IMR-90 (cell line): ENCODE measurements around the gene AGAP1. TPM values are rescaled to one million over a fixed set of nuclear protein-coding genes. Genes with fewer than 3 reads are reported as not detected.

ENCODE experiments used
- ATAC-seq: fragments of 200-7000 bp; cut with Tn5 transposase; 2 replicates; pipeline ENCODE4 v1.9.1; 2020; ENCODE audit warnings: low read depth, mild to moderate bottlenecking, moderate library complexity
- BruUV-seq: library from RNA; stranded (reverse); fragments of 400-500 nt; replicated peaks from 2 replicates; lab custom pipeline; 2021; lab: Mats Ljungman, UMichigan
- CTCF ChIA-PET: fragments of 300-600 bp; formaldehyde crosslinking; extraction: SDS; loops from one replicate; lab custom pipeline; 2021; ENCODE audit warnings: antibody characterized with exemption; lab: Yijun Ruan, JAX
- POLR2A ChIA-PET: fragments of 300-600 bp; sonication (Branson Sonifier 250); formaldehyde crosslinking; loops from one replicate; lab custom pipeline; 2022; ENCODE audit warnings: antibody characterized with exemption; ENCODE audit not compliant: unreplicated experiment; lab: Charles Lee
- DNase-seq: peaks from one replicate; pipeline ENCODE4 v3.0.0; 2013
- H2AFZ ChIP-seq: replicated peaks from 2 replicates; pipeline ENCODE3; 2013; ENCODE audit warnings: low read length, mild to moderate bottlenecking; ENCODE audit not compliant: poor library complexity
- H2AK5ac ChIP-seq: 2 replicates; pipeline ENCODE4 v1.6.1; 2013; ENCODE audit warnings: low read depth, low read length, inconsistent platforms
- H2AK9ac ChIP-seq: replicated peaks from 2 replicates; pipeline ENCODE3; 2013; ENCODE audit warnings: mild to moderate bottlenecking, low read depth, low read length, moderate library complexity; ENCODE audit not compliant: poor library complexity
- H2BK120ac ChIP-seq: 2 replicates; pipeline ENCODE4 v1.6.1; 2013; ENCODE audit warnings: low read depth, low read length, inconsistent platforms
- H2BK15ac ChIP-seq: 3 replicates; pipeline ENCODE4 v1.6.1; 2013; ENCODE audit warnings: low read depth, low read length, inconsistent platforms
- H2BK20ac ChIP-seq: 2 replicates; pipeline ENCODE4 v1.6.1; 2013; ENCODE audit warnings: low read depth, mild to moderate bottlenecking, inconsistent platforms, low read length, moderate library complexity
- H2BK5ac ChIP-seq: 2 replicates; pipeline ENCODE4 v1.6.1; 2013; ENCODE audit warnings: mild to moderate bottlenecking, low read depth, low read length, inconsistent platforms; ENCODE audit not compliant: poor library complexity, severe bottlenecking
- H3K14ac ChIP-seq: replicated peaks from 2 replicates; pipeline ENCODE4 v1.6.1; 2013; ENCODE audit warnings: low read depth, low read length, inconsistent platforms
- H3K18ac ChIP-seq: 2 replicates; pipeline ENCODE4 v1.6.1; 2013; ENCODE audit warnings: low read depth, low read length, control low read depth
- H3K23ac ChIP-seq: 2 replicates; pipeline ENCODE4 v1.6.1; 2013; ENCODE audit warnings: low read depth, low read length, inconsistent platforms
- H3K27ac ChIP-seq: 2 replicates; pipeline ENCODE4 v1.5.1; 2013; ENCODE audit warnings: mild to moderate bottlenecking, control low read depth, low read length; ENCODE audit not compliant: insufficient read depth
- H3K27me3 ChIP-seq: 2 replicates; pipeline ENCODE4 v1.6.1; 2013; ENCODE audit warnings: low read length; ENCODE audit not compliant: control insufficient read depth, insufficient read depth
- H3K36me3 ChIP-seq: 2 replicates; pipeline ENCODE4 v1.6.1; 2013; ENCODE audit warnings: low read length, mixed read lengths; ENCODE audit not compliant: control insufficient read depth, insufficient read depth
- H3K4ac ChIP-seq: 2 replicates; pipeline ENCODE4 v1.6.1; 2013; ENCODE audit warnings: low read depth, low read length, inconsistent platforms
- H3K4me1 ChIP-seq: 2 replicates; pipeline ENCODE4 v1.6.1; 2013; ENCODE audit warnings: low read length, mixed read lengths; ENCODE audit not compliant: control insufficient read depth, insufficient read depth
- H3K4me2 ChIP-seq: 2 replicates; pipeline ENCODE4 v1.6.1; 2013; ENCODE audit warnings: low read depth, mild to moderate bottlenecking, control low read depth, low read length, moderate library complexity
- H3K4me3 ChIP-seq: 2 replicates; pipeline ENCODE4 v1.5.1; 2013; ENCODE audit warnings: low read depth, mild to moderate bottlenecking, control low read depth, low read length, moderate library complexity; ENCODE audit not compliant: insufficient read depth
- H3K56ac ChIP-seq: 2 replicates; pipeline ENCODE4 v1.6.1; 2013; ENCODE audit warnings: low read length, inconsistent platforms; ENCODE audit not compliant: insufficient read depth; ENCODE audit errors: extremely low read depth
- H3K79me1 ChIP-seq, 2 experiments: 2 replicates each; pipeline ENCODE4 v1.6.1; 2013; ENCODE audit warnings: low read length in 2 of 2, inconsistent platforms in 1 of 2, low read depth in 1 of 2
- H3K9ac ChIP-seq: 2 replicates; pipeline ENCODE4 v1.6.1; 2013; ENCODE audit warnings: low read depth, low read length, control low read depth
- H3K9me1 ChIP-seq: 2 replicates; pipeline ENCODE4 v1.6.1; 2013; ENCODE audit warnings: low read length, inconsistent platforms; ENCODE audit not compliant: insufficient read depth
- H3K9me3 ChIP-seq: 2 replicates; pipeline ENCODE4 v1.6.1; 2013; ENCODE audit warnings: low read length; ENCODE audit not compliant: control insufficient read depth, insufficient read depth
- H4K20me1 ChIP-seq: 2 replicates; pipeline ENCODE4 v1.6.1; 2013; ENCODE audit warnings: low read length, inconsistent platforms; ENCODE audit not compliant: insufficient read depth
- H4K5ac ChIP-seq: 2 replicates; pipeline ENCODE4 v1.6.1; 2013; ENCODE audit warnings: mild to moderate bottlenecking, low read depth, low read length, control low read depth
- H4K8ac ChIP-seq, 2 experiments: 2 replicates each; pipeline ENCODE4 v1.6.1; 2013; ENCODE audit warnings: low read depth in 2 of 2, low read length in 2 of 2, control low read depth in 1 of 2, inconsistent platforms in 1 of 2
- H4K91ac ChIP-seq: 2 replicates; pipeline ENCODE4 v1.6.1; 2013; ENCODE audit warnings: low read depth, low read length, inconsistent platforms; ENCODE audit not compliant: insufficient read depth
- CHD1 ChIP-seq: IDR thresholded peaks from 2 replicates; pipeline ENCODE4 v1.6.1; 2012; ENCODE audit warnings: low read depth, low read length, improper control_type of control experiment
- POLR2A ChIP-seq: IDR thresholded peaks from 2 replicates; pipeline ENCODE4 v1.6.1; 2012; ENCODE audit warnings: mild to moderate bottlenecking, low read depth, low read length
- WGBS, 2 experiments: methylation state at CpG; one replicate each; pipeline versions ENCODE4 v1.1.5 to v1.1.7; 2013; ENCODE audit warnings: missing lambda C conversion rate in 2 of 2; ENCODE audit not compliant: insufficient read length in 1 of 2; ENCODE audit errors: extremely low coverage in 2 of 2; 5-methylcytosine and 5-hydroxymethylcytosine counted together
- dilution Hi-C: fragments of 300-500 bp; cut with HindIII; formaldehyde crosslinking; loops from one replicate; pipeline ENCODE4 v1.14.3; 2018; ENCODE audit warnings: low sequenced_read_pairs; ENCODE audit not compliant: unreplicated experiment
- in situ Hi-C: fragments of 300-500 bp; cut with MboI; formaldehyde crosslinking; loops from 3 replicates; pipeline ENCODE4 v1.14.3; 2019; ENCODE audit warnings: low sequenced_read_pairs, inconsistent platforms, mixed read lengths
- intact Hi-C: fragments of 100-400 bp; cut with micrococcal nuclease; formaldehyde crosslinking; loops from 2 replicates; pipeline ENCODE4 v1.10.0; 2022
- polyA plus RNA-seq, 3 experiments: library from polyadenylated mRNA; depleted of rRNA; stranded (reverse); fragments of >200 nt; gene quantifications; 2 replicates each; pipeline ENCODE4 v1.2.3, GENCODE V29; 2012; ENCODE audit warnings: low replicate concordance in 1 of 3
- total RNA-seq: library from RNA; depleted of rRNA; stranded (reverse); fragments of >200 nt; gene quantifications from 2 replicates; pipeline ENCODE4 v1.2.3, GENCODE V29; 2012

AGAP1 gene
- total and polyA plus RNA-seq, 2 of the 4 experiments (the other 2 are of a cell fraction): 15.1 to 16.4 TPM

- Histone ChIP-seq H3K36me3 (peaks cover 5% of the 10 kb centered on the region; the same call in 1 of the 2 replicates), H3K9ac (no peak overlapping the region), H3K4me3 (no peak overlapping the region), H3K23ac (no peak overlapping the region), H4K5ac (no peak overlapping the region), H3K4me2 (no peak overlapping the region), H4K91ac (no peak overlapping the region), H3K27ac (no peak overlapping the region), H3K27me3 (no peaks in the 10 kb centered on the region), H3K18ac (no peak overlapping the region), H3K56ac (no peak overlapping the region), H3K4ac (no peak overlapping the region), H2AK5ac (no peak overlapping the region), H2AFZ (no peak overlapping the region), H3K14ac (no peak overlapping the region), H3K9me3 (no peaks in the 10 kb centered on the region; the same call in 1 of the 2 replicates), H3K9me1 (peaks cover 7% of the 10 kb centered on the region), H3K79me1 (no peaks in the 10 kb centered on the region; a peak in 1 of 4 replicates), H2BK20ac (no peak overlapping the region), H2BK120ac (no peak overlapping the region), H3K4me1 (no peaks in the 10 kb centered on the region; the same call in 1 of the 2 replicates), H2AK9ac (no peak overlapping the region), H4K8ac (no peak overlapping the region), H2BK5ac (no peak overlapping the region), H2BK15ac (no peak overlapping the region), H4K20me1 (no peaks in the 10 kb centered on the region; the same call in 1 of the 2 replicates)
- POLR2A ChIA-PET: no interaction called here
- BruUV-seq: no TSS peak
- in situ Hi-C loops (no loop called here), intact Hi-C loops (no loop called here), dilution Hi-C loops (no loop called here)
- TF ChIP-seq CHD1: no peak
- no peak for TF ChIP-seq POLR2A
- WGBS, 2 experiments: no CpG with 5 or more reads among the region's 10 CpGs
- CTCF ChIA-PET: no interaction called here
- no peak for ATAC-seq
- no peak for DNase-seq
Observed at GRCh38 chr2:235894839-235895238, 401.0 kb downstream of the AGAP1 start.
